Breast epithelium (tissue), 4 donors: ENCODE measurements around the gene TFE3. TPM values are rescaled to one million over a fixed set of nuclear protein-coding genes. Genes with fewer than 3 reads are reported as not detected.

ENCODE experiments used
- DNase-seq, 2 donors: peaks; one replicate each; pipeline ENCODE4 v3.0.0-alpha.2; 2019; ENCODE audit warnings: low spot score in 2 of 2
- H3K27ac ChIP-seq, 2 donors: fragments of 200-600 bp; sonication (generic) in 1 of 2; one replicate each; pipeline ENCODE4 v1.5.1; 2016 to 2019; ENCODE audit warnings: mild to moderate bottlenecking in 1 of 2
- H3K27me3 ChIP-seq, 2 donors: fragments of 200-600 bp; sonication (generic) in 1 of 2; one replicate each; pipeline versions ENCODE4 v1.5.1 to v1.6.0; 2017 to 2019; ENCODE audit warnings: control low read depth in 1 of 2, mild to moderate bottlenecking in 1 of 2
- H3K36me3 ChIP-seq: fragments of 200-600 bp; one replicate; pipeline ENCODE4 v1.5.1; 2019
- H3K4me1 ChIP-seq, 2 donors: fragments of 200-600 bp; sonication (generic); one replicate each; pipeline ENCODE4 v1.5.1; 2016 to 2019; ENCODE audit warnings: control low read depth in 1 of 2
- H3K4me3 ChIP-seq, 3 donors: fragments of 200-600 bp; sonication (generic); 1 replicate in 2 of 3; 2 replicates in 1 of 3; pipeline ENCODE4 v1.5.1; 2016 to 2019; ENCODE audit warnings: mild to moderate bottlenecking in 3 of 3, moderate library complexity in 2 of 3
- H3K9me3 ChIP-seq, 2 donors: fragments of 200-600 bp; sonication (generic) in 1 of 2; one replicate each; pipeline ENCODE4 v1.5.1; 2016 to 2019; ENCODE audit warnings: control low read depth in 1 of 2
- POLR2A ChIP-seq: fragments of 450-650 bp; IDR thresholded peaks from one replicate; pipeline ENCODE4 v1.6.1; 2016; ENCODE audit warnings: antibody characterized with exemption, mild to moderate bottlenecking, moderate library complexity
- POLR2AphosphoS5 ChIP-seq, 3 donors: sonication (generic); formaldehyde crosslinking; IDR thresholded peaks; one replicate each; pipeline ENCODE4 v1.6.1; 2017; ENCODE audit warnings: antibody characterized with exemption in 3 of 3
- intact Hi-C: fragments of 100-400 bp; cut with DNase I; formaldehyde crosslinking; loops from one replicate; pipeline ENCODE4 v1.15.1; 2023; ENCODE audit warnings: low total_unique reads
- total RNA-seq, 3 donors: library from RNA; depleted of rRNA; stranded (reverse); fragments of >200 nt; gene quantifications; one replicate each; pipeline ENCODE4 v1.1.0, GENCODE V29; 2016
- TF ChIP-seq, protein P1 (sequence below), 3 donors: fragments of 450-650 bp; IDR thresholded peaks; one replicate each; pipeline ENCODE4 v1.5.1; 2016 to 2017; ENCODE audit warnings: antibody characterized with exemption in 3 of 3, mild to moderate bottlenecking in 3 of 3, moderate library complexity in 3 of 3

TFE3 gene
- total RNA-seq, 3 donors from 2014 or later, result 44.1 to 93.3 (median 52.1) TPM

DNA sequence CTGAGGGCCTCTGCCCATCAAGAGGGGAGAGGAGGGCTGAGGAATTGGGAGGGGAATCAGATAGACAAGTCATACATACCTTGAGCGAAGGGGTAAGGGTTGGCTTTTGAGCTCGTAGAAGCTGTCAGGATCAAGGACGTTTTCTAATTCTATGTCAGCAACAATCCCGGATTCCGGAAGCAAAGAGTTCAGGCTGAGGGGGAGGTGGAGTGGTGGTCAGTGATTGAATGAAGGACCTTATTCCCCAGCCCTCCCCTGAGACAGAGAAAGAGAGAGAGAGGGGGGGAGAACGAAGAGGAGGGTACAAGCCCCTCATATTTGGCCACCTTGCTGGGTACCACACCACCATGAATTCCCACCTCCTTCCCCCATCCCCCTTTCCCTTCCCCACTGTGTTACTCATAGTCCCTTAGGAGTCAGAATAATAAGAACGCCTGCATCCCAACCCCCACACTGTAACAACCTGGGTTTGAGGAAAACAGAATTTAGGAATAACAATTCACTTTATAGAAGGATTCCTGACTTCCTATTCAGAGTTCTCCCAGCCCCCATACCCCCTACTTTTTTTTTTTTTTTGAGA, 2.7 kb downstream of the TFE3 start:
- intact Hi-C loops, result no loop called here
- Histone ChIP-seq H3K27me3 (no peaks in the 10 kb centered on the region), H3K27ac (peak overlapping the region; percentile 98 to 100), H3K9me3 (peaks cover 0 to 4% of the 10 kb centered on the region in 2 donors), H3K36me3 (no peaks in the 10 kb centered on the region), H3K4me3 (peak overlapping the region; percentile 71 to 91 (median 79)), H3K4me1 (peaks cover 0 to 5% of the 10 kb centered on the region in 2 donors)
- no peak for TF ChIP-seq POLR2AphosphoS5 (IDR thresholded peaks at IDR 0.05)
- DNase-seq, result no peak

DNA sequence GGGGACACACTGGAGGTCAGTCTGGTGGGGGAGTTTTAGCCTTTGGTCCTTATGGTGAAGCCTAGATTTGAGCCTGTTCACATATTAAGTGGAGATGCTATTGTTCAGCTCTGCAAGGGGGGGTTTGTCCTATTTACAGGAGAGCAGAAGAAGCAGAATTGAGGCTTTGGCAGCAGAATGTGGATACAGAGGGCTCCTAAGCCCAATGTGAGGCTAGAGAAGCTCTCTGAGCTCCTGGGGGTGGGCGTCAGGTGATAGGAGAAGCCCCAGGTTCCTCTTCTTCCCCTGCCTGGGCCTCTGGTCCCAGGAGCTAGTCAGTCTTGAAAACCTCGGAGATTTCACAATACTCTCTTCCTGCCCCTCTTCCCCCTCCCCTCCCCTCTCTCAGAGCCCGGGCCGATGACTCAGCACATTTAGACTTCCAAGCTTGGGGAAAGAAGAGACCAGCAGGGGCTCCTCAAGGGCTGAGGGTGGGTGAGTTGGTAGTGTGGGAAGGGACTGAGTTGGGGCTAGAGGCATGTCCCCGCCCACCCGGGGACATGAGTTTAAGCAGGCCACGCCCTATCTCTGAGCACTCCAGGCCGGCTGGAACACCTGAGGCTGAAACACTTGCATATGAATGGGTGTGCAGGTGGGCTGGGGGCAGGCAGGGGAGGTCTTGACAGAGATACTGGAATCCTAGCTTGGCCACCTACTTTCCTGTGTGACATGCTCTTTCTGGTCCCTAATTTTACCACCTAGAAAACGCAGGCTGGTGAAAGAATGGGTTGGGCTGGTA, 3.4 kb downstream of the TFE3 start:
- H3K36me3 ChIP-seq, result no peaks in the 10 kb centered on the region
- peaks cover 0 to 4% of the 10 kb centered on the region in 2 donors for H3K9me3 ChIP-seq
- peaks cover 0 to 5% of the 10 kb centered on the region in 2 donors for H3K4me1 ChIP-seq
- peak overlapping the region; percentile 98 to 100 for H3K27ac ChIP-seq
- TF ChIP-seq, protein P1, sequence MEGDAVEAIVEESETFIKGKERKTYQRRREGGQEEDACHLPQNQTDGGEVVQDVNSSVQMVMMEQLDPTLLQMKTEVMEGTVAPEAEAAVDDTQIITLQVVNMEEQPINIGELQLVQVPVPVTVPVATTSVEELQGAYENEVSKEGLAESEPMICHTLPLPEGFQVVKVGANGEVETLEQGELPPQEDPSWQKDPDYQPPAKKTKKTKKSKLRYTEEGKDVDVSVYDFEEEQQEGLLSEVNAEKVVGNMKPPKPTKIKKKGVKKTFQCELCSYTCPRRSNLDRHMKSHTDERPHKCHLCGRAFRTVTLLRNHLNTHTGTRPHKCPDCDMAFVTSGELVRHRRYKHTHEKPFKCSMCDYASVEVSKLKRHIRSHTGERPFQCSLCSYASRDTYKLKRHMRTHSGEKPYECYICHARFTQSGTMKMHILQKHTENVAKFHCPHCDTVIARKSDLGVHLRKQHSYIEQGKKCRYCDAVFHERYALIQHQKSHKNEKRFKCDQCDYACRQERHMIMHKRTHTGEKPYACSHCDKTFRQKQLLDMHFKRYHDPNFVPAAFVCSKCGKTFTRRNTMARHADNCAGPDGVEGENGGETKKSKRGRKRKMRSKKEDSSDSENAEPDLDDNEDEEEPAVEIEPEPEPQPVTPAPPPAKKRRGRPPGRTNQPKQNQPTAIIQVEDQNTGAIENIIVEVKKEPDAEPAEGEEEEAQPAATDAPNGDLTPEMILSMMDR (IDR thresholded peaks at IDR 0.05), result no peak
- no peak for TF ChIP-seq POLR2A
- no peaks in the 10 kb centered on the region for H3K27me3 ChIP-seq
- peak overlapping the region; percentile 18 to 91 (median 79) for H3K4me3 ChIP-seq
- DNase-seq, result peak in 1 of 2 donors; percentile 71
- intact Hi-C loops, result no loop called here

DNA sequence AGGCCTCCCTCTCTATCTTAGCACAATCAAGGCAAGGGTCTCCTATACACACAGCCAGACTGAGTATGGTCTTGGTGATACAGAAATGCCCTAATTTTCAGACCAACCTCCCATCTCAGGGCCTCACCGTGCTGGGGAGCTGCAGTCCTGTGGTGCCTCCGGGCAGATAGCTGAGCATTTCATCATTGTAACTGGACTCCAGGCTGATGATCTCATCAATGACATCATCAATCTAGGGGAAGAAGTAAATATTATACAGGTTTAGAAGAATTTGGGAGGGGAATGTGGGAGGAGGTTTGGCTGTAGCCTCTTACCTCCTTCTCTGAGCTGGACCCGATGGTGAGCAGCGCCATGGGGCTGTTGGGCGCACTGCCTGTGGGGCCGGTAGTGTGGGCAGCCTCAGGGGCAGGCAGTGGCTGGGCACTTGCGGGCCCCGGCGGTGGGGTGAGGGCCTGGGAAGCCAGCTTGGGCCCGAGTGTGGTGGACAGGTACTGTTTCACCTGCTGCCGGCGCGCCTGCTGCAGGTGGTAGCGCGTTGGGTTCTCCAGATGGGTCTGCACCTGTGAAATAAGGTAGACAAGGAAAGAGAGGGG, 5.2 kb downstream of the TFE3 start:
- no peaks in the 10 kb centered on the region for H3K36me3 ChIP-seq
- peak overlapping the region in 1 of 2 donors; percentile 55 for H3K27ac ChIP-seq
- H3K27me3 ChIP-seq, result no peaks in the 10 kb centered on the region
- H3K4me3 ChIP-seq, result no peak overlapping the region
- intact Hi-C loops, result no loop called here
- DNase-seq, result no peak
- peaks cover 0 to 2% of the 10 kb centered on the region in 2 donors for H3K9me3 ChIP-seq
- H3K4me1 ChIP-seq, result peaks cover 0 to 5% of the 10 kb centered on the region in 2 donors
- no peak for TF ChIP-seq POLR2AphosphoS5 (IDR thresholded peaks at IDR 0.05)
- TF ChIP-seq, protein P1 (IDR thresholded peaks at IDR 0.05), result no peak

DNA sequence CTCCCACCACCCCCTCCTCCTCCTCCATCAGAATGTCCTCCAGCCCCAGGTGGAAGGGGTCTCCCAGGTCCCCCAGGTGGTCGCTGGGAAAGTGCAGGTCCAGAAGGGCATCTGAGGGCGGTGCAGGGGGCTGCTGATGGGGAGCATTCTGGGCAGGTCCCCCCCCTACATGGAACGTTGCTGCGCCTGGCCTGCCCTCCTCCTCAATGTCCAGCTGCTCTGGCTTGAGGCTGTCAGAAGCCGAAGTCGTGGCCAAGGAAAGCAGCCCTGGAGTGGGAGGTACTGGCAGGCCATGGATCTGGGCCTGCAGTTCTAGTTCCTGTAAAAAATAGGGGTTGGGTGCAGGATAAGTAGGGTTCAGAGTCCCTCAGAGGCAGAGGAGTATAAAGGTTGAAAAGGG, 12.9 kb downstream of the TFE3 start:
- Histone ChIP-seq H3K4me3 (no peak overlapping the region), H3K27ac (no peak overlapping the region), H3K27me3 (peaks cover 0 to 16% of the 10 kb centered on the region in 2 donors), H3K9me3 (no peaks in the 10 kb centered on the region), H3K4me1 (no peaks in the 10 kb centered on the region), H3K36me3 (no peaks in the 10 kb centered on the region)
- TF ChIP-seq POLR2AphosphoS5 (IDR thresholded peaks at IDR 0.05) (no peak), POLR2A (no peak)
- TF ChIP-seq, protein P1 (IDR thresholded peaks at IDR 0.05), result no peak
- no peak for DNase-seq
- intact Hi-C loops, result no loop called here

DNA sequence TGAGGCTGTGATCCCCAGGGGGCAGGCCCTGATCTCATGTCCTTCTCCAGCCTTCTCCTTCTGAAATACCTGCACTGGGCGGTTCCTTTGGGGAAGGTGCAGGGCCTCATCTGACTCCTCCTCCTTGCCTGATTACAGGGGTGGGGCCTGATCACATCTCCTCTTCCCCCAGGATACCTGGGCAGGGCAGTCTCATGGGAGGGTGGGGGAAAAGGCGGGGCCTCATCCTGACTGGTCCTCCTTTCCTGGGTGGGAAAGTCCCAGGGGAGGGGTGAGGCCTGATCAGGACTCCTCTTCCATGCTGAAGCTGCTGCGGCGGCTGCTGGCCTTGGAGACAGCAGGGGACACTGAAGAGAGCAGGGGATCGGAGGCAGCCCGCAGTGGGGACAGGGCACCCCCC, 13.3 kb downstream of the TFE3 start:
- TF ChIP-seq, protein P1 (IDR thresholded peaks at IDR 0.05), result no peak
- TF ChIP-seq POLR2A (no peak), POLR2AphosphoS5 (IDR thresholded peaks at IDR 0.05) (no peak)
- peaks cover 0 to 16% of the 10 kb centered on the region in 2 donors for H3K27me3 ChIP-seq
- intact Hi-C loops, result no loop called here
- H3K27ac ChIP-seq, result no peak overlapping the region
- H3K9me3 ChIP-seq, result no peaks in the 10 kb centered on the region
- DNase-seq, result no peak
- H3K4me1 ChIP-seq, result no peaks in the 10 kb centered on the region
- no peak overlapping the region for H3K4me3 ChIP-seq
- H3K36me3 ChIP-seq, result no peaks in the 10 kb centered on the region
